ENCODE results near the gene B4GALNT1.

B4GALNT1 gene

DNA sequence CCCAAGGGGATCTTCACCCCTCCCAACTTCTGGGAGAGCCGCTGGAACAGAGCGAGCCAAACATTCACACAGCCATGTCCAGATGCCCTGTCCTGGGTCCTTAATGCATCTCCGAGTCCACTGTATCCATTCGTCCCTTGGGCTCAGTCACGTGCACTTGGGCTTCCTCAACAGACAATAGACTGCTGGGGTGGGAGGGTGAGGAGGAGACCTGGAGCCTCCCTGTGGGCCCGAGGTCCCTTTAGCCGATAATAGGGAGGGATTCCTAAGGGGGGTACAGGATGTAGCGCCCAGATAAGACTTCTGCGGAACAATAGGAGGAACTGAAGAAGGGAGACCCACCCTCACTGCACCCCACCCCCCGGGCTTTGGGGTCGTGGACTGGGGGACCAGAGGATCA is 15.1 kb downstream of the B4GALNT1 start:
- Histone ChIP-seq H3K14ac (ENCODE audit: low read length in 2 of 2) (no peak overlapping the region), H2BK15ac (ENCODE audit: low read depth, poor library complexity, severe bottlenecking) (no peak overlapping the region), H2AFZ (ENCODE audit: low read depth, low read length) (no peak overlapping the region), H3K4me3 (ENCODE audit: insufficient read depth in 1 of 2, low read depth in 1 of 2, low read length in 2 of 2) (no peak overlapping the region), H3K9ac (ENCODE audit: low read length) (no peak overlapping the region), H3K9me3 (ENCODE audit: control insufficient read depth, low read length) (no peaks in the 10 kb centered on the region), H2BK5ac (ENCODE audit: low read depth, low read length, poor library complexity, severe bottlenecking) (no peak overlapping the region), H3K27me3 (ENCODE audit: control insufficient read depth in 1 of 2, insufficient read depth in 1 of 2, low read length in 2 of 2) (peaks cover 42 to 83% of the 10 kb centered on the region in 2 experiments), H3K27ac (ENCODE audit: low read length, poor library complexity, severe bottlenecking) (no peak overlapping the region), H3K4ac (ENCODE audit: low read depth in 1 of 2, low read length in 2 of 2) (no peak overlapping the region), H3K4me1 (ENCODE audit: control insufficient read depth, insufficient read depth, low read depth, low read length) (peaks cover 17% of the 10 kb centered on the region), H2AK5ac (ENCODE audit: low read length, severe bottlenecking) (no peak overlapping the region), H2BK12ac (ENCODE audit: low read length in 2 of 2) (no peak overlapping the region), H3K23ac (ENCODE audit: low read length in 2 of 2) (no peak overlapping the region), H3K36me3 (ENCODE audit: control insufficient read depth in 1 of 2, insufficient read depth in 2 of 2, low read depth in 1 of 2, low read length in 2 of 2) (peaks cover 0 to 43% of the 10 kb centered on the region in 2 experiments), H4K91ac (ENCODE audit: low read length) (no peak overlapping the region), H4K8ac (ENCODE audit: low read length) (no peak overlapping the region), H2BK120ac (ENCODE audit: low read depth, low read length) (no peak overlapping the region), H3K4me2 (ENCODE audit: low read length, poor library complexity, severe bottlenecking) (no peak overlapping the region), H3K79me1 (replicated peaks; ENCODE audit: low read length, poor library complexity, severe bottlenecking) (peaks cover 7% of the 10 kb centered on the region), H3K18ac (ENCODE audit: low read depth in 1 of 2, low read length in 2 of 2) (no peak overlapping the region)
- no peak for DNase-seq
- WGBS = 72% methylated on average over 11 of the region's 11 CpGs

DNA sequence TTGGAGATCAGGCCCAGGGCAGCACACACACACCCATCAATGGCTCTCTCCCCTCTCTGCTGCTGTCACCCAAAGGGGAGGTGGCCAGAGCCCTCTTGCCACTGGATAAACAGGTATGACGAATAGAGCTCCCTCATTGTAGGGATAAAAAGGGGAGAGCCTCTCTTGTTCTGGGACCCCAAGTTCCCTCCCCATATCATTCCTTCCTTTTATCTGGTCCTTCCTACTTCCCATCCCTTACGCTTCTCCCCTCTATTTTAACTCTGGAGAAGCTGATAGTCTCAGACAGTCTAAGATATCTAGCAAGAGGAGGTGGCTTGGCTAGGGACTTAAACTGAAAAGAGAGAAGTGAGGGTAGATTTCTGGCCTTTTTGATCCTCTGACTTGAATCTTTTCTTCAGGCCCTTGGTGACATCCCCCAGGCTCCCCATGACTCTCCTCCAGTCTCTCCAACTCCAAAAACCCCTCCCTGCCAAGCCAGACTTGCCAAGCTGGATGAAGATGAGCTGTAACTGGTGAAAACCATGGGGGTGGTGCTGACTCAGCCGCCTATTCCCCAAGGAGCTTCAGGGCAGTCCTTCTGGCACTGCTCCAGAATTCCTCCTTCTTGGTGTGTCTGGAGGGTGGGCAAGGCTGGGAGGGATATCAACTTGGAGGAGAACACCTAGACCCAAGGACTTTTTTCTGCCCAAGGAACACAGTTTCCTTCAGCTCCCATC is 16.5 kb downstream of the B4GALNT1 start:
- H2BK120ac ChIP-seq (ENCODE audit: low read depth, low read length) = no peak overlapping the region
- peaks cover 0 to 44% of the 10 kb centered on the region in 2 experiments for H3K36me3 ChIP-seq (ENCODE audit: control insufficient read depth in 1 of 2, insufficient read depth in 2 of 2, low read depth in 1 of 2, low read length in 2 of 2)
- no peak overlapping the region for H3K4me2 ChIP-seq (ENCODE audit: low read length, poor library complexity, severe bottlenecking)
- no peak overlapping the region for H2BK12ac ChIP-seq (ENCODE audit: low read length in 2 of 2)
- no peak overlapping the region for H3K14ac ChIP-seq (ENCODE audit: low read length in 2 of 2)
- peaks cover 21% of the 10 kb centered on the region for H3K4me1 ChIP-seq (ENCODE audit: control insufficient read depth, insufficient read depth, low read depth, low read length)
- no peak overlapping the region for H2BK15ac ChIP-seq (ENCODE audit: low read depth, poor library complexity, severe bottlenecking)
- no peak overlapping the region for H3K18ac ChIP-seq (ENCODE audit: low read depth in 1 of 2, low read length in 2 of 2)
- H3K27ac ChIP-seq (ENCODE audit: low read length, poor library complexity, severe bottlenecking) = no peak overlapping the region
- no peaks in the 10 kb centered on the region for H3K9me3 ChIP-seq (ENCODE audit: control insufficient read depth, low read length)
- peaks cover 30 to 80% of the 10 kb centered on the region in 2 experiments for H3K27me3 ChIP-seq (ENCODE audit: control insufficient read depth in 1 of 2, insufficient read depth in 1 of 2, low read length in 2 of 2)
- H3K4me3 ChIP-seq (ENCODE audit: insufficient read depth in 1 of 2, low read depth in 1 of 2, low read length in 2 of 2) = no peak overlapping the region
- H2AFZ ChIP-seq (ENCODE audit: low read depth, low read length) = no peak overlapping the region
- no peak overlapping the region for H3K4ac ChIP-seq (ENCODE audit: low read depth in 1 of 2, low read length in 2 of 2)
- no peak overlapping the region for H4K8ac ChIP-seq (ENCODE audit: low read length)
- WGBS = 80% methylated on average over 2 of the region's 3 CpGs
- H3K9ac ChIP-seq (ENCODE audit: low read length) = no peak overlapping the region
- H2BK5ac ChIP-seq (ENCODE audit: low read depth, low read length, poor library complexity, severe bottlenecking) = no peak overlapping the region
- peaks cover 7% of the 10 kb centered on the region for H3K79me1 ChIP-seq (replicated peaks; ENCODE audit: low read length, poor library complexity, severe bottlenecking)
- no peak overlapping the region for H4K91ac ChIP-seq (ENCODE audit: low read length)
- H3K23ac ChIP-seq (ENCODE audit: low read length in 2 of 2) = no peak overlapping the region
- no peak for DNase-seq
- no peak overlapping the region for H2AK5ac ChIP-seq (ENCODE audit: low read length, severe bottlenecking)

DNA sequence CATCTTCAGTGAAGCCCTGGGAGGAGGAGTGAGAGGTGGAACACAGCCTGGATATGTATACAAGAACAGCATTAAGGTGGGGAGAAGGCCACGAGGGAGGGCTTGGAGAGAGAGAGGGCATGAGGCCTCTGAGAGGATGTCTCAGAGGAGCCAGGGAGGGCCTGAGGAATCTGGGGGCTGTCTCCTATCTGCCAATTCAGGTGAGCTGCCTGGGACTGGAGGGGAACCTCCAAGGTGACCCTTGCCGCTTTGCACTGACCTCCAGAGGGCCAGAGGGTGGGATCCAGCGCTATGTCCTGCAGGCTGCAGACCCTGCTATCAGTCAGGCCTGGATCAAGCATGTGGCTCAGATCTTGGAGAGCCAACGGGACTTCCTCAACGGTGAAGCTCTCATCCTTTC is 17.4 kb downstream of the B4GALNT1 start:
- Histone ChIP-seq H3K14ac (ENCODE audit: low read length in 2 of 2) (no peak overlapping the region), H3K27ac (ENCODE audit: low read length, poor library complexity, severe bottlenecking) (no peak overlapping the region), H2BK120ac (ENCODE audit: low read depth, low read length) (no peak overlapping the region), H3K9ac (ENCODE audit: low read length) (no peak overlapping the region), H3K23ac (ENCODE audit: low read length in 2 of 2) (peak overlapping the region in 1 of 2 experiments; percentile 35), H3K4me2 (ENCODE audit: low read length, poor library complexity, severe bottlenecking) (no peak overlapping the region), H3K9me3 (ENCODE audit: control insufficient read depth, low read length) (no peaks in the 10 kb centered on the region), H2AFZ (ENCODE audit: low read depth, low read length) (no peak overlapping the region), H2BK15ac (ENCODE audit: low read depth, poor library complexity, severe bottlenecking) (no peak overlapping the region), H3K4me3 (ENCODE audit: insufficient read depth in 1 of 2, low read depth in 1 of 2, low read length in 2 of 2) (no peak overlapping the region), H2BK12ac (ENCODE audit: low read length in 2 of 2) (no peak overlapping the region), H2AK5ac (ENCODE audit: low read length, severe bottlenecking) (no peak overlapping the region), H3K36me3 (ENCODE audit: control insufficient read depth in 1 of 2, insufficient read depth in 2 of 2, low read depth in 1 of 2, low read length in 2 of 2) (peaks cover 0 to 44% of the 10 kb centered on the region in 2 experiments), H3K4me1 (ENCODE audit: control insufficient read depth, insufficient read depth, low read depth, low read length) (peaks cover 16% of the 10 kb centered on the region), H4K91ac (ENCODE audit: low read length) (no peak overlapping the region), H3K4ac (ENCODE audit: low read depth in 1 of 2, low read length in 2 of 2) (no peak overlapping the region), H2BK5ac (ENCODE audit: low read depth, low read length, poor library complexity, severe bottlenecking) (no peak overlapping the region), H4K8ac (ENCODE audit: low read length) (no peak overlapping the region), H3K79me1 (replicated peaks; ENCODE audit: low read length, poor library complexity, severe bottlenecking) (peaks cover 7% of the 10 kb centered on the region), H3K18ac (ENCODE audit: low read depth in 1 of 2, low read length in 2 of 2) (no peak overlapping the region), H3K27me3 (ENCODE audit: control insufficient read depth in 1 of 2, insufficient read depth in 1 of 2, low read length in 2 of 2) (peaks cover 21 to 75% of the 10 kb centered on the region in 2 experiments)
- DNase-seq = no peak
- 80% methylated on average over 5 of the region's 5 CpGs for WGBS

DNA sequence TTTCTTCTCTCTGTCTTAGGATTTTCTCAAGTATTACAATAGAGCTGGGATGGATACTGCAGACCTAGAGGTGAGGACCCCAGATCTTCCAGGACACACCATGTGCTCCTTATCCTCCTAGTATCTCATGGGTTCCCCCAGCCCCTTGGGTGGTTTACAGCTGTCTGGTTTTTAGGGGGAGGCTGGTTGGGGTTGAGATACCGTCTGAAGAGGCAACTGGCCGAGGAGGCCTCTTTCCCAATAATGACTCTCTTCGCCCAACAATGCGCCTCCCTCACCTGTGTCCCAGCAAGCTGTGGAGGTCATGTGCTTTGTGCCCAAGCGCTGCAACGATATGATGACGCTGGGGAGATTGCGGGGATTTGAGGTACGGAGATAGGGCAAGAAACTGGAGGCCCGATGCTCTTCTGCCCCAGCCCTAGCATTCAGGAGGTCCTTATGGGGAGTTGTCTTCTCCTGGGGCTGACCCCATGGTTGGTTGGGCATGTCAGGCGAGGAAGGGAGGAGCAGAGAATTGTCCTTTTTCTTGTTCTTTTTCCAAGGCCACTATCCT is 18.0 kb downstream of the B4GALNT1 start:
- no peak overlapping the region for H3K4me3 ChIP-seq (ENCODE audit: insufficient read depth in 1 of 2, low read depth in 1 of 2, low read length in 2 of 2)
- H2AK5ac ChIP-seq (ENCODE audit: low read length, severe bottlenecking) = no peak overlapping the region
- H4K8ac ChIP-seq (ENCODE audit: low read length) = no peak overlapping the region
- H2AFZ ChIP-seq (ENCODE audit: low read depth, low read length) = no peak overlapping the region
- H3K9ac ChIP-seq (ENCODE audit: low read length) = no peak overlapping the region
- H2BK12ac ChIP-seq (ENCODE audit: low read length in 2 of 2) = no peak overlapping the region
- H3K4me1 ChIP-seq (ENCODE audit: control insufficient read depth, insufficient read depth, low read depth, low read length) = peaks cover 20% of the 10 kb centered on the region
- H3K4me2 ChIP-seq (ENCODE audit: low read length, poor library complexity, severe bottlenecking) = no peak overlapping the region
- no peak overlapping the region for H3K18ac ChIP-seq (ENCODE audit: low read depth in 1 of 2, low read length in 2 of 2)
- H3K23ac ChIP-seq (ENCODE audit: low read length in 2 of 2) = no peak overlapping the region
- H3K14ac ChIP-seq (ENCODE audit: low read length in 2 of 2) = no peak overlapping the region
- H2BK120ac ChIP-seq (ENCODE audit: low read depth, low read length) = no peak overlapping the region
- 85% methylated on average over 11 of the region's 11 CpGs for WGBS
- no peaks in the 10 kb centered on the region for H3K9me3 ChIP-seq (ENCODE audit: control insufficient read depth, low read length)
- H3K36me3 ChIP-seq (ENCODE audit: control insufficient read depth in 1 of 2, insufficient read depth in 2 of 2, low read depth in 1 of 2, low read length in 2 of 2) = peaks cover 0 to 44% of the 10 kb centered on the region in 2 experiments
- H4K91ac ChIP-seq (ENCODE audit: low read length) = no peak overlapping the region
- no peak overlapping the region for H2BK15ac ChIP-seq (ENCODE audit: low read depth, poor library complexity, severe bottlenecking)
- H3K27me3 ChIP-seq (ENCODE audit: control insufficient read depth in 1 of 2, insufficient read depth in 1 of 2, low read length in 2 of 2) = peaks cover 15 to 73% of the 10 kb centered on the region in 2 experiments
- no peak overlapping the region for H3K4ac ChIP-seq (ENCODE audit: low read depth in 1 of 2, low read length in 2 of 2)
- no peak overlapping the region for H3K27ac ChIP-seq (ENCODE audit: low read length, poor library complexity, severe bottlenecking)
- H2BK5ac ChIP-seq (ENCODE audit: low read depth, low read length, poor library complexity, severe bottlenecking) = no peak overlapping the region
- peaks cover 7% of the 10 kb centered on the region for H3K79me1 ChIP-seq (replicated peaks; ENCODE audit: low read length, poor library complexity, severe bottlenecking)
- DNase-seq = no peak

Data from mesenchymal stem cell (in vitro differentiated cells and primary cell).